DND-41 (cell line): ENCODE measurements around the gene SUPT3H.
A peak's percentile ranks its signal among the peaks of the same experiment; 100 is the strongest.

Source experiments
- ATAC-seq: fragments of 200-7000 bp; cut with Tn5 transposase; 3 replicates; pipeline ENCODE4 v1.9.1; 2021; ENCODE audit warnings: low read depth; ENCODE audit not compliant: insufficient read depth
- DNase-seq: peaks from one replicate; pipeline ENCODE4 v3.0.0-alpha.2; 2020
- H2AFZ ChIP-seq: 2 replicates; pipeline ENCODE4 v1.6.0; 2012; ENCODE audit warnings: low read depth, low read length
- H3K27ac ChIP-seq: 2 replicates; pipeline ENCODE4 v1.5.1; 2012; ENCODE audit warnings: low read length, inconsistent platforms
- H3K27me3 ChIP-seq: fragments of 200-600 bp; sonication (generic); 2 replicates; pipeline ENCODE4 v1.6.0; 2012; ENCODE audit warnings: low read length, mild to moderate bottlenecking, inconsistent platforms; ENCODE audit not compliant: insufficient read depth, poor library complexity
- H3K36me3 ChIP-seq: 2 replicates; pipeline ENCODE4 v1.5.1; 2012; ENCODE audit warnings: low read length, inconsistent platforms; ENCODE audit not compliant: insufficient read depth
- H3K4me1 ChIP-seq: 2 replicates; pipeline ENCODE4 v1.5.1; 2012; ENCODE audit warnings: mild to moderate bottlenecking, low read length; ENCODE audit not compliant: insufficient read depth
- H3K4me2 ChIP-seq: 2 replicates; pipeline ENCODE4 v1.6.0; 2012; ENCODE audit warnings: mild to moderate bottlenecking, moderate library complexity, low read length, inconsistent platforms; ENCODE audit not compliant: insufficient read depth
- H3K4me3 ChIP-seq, 2 experiments: fragments of 200-600 bp in 1 of 2; shearing (Covaris generic) in 1 of 2; 2 replicates each; pipeline ENCODE4 v1.5.1; 2012 to 2016; ENCODE audit warnings: inconsistent platforms in 2 of 2, low read length in 2 of 2, mild to moderate bottlenecking in 2 of 2, low read depth in 1 of 2, moderate library complexity in 1 of 2
- H3K79me2 ChIP-seq: 2 replicates; pipeline ENCODE4 v1.6.0; 2012; ENCODE audit warnings: low read length, inconsistent platforms; ENCODE audit not compliant: insufficient read depth
- H3K9ac ChIP-seq: 2 replicates; pipeline ENCODE4 v1.6.0; 2012; ENCODE audit warnings: low read depth, mild to moderate bottlenecking, inconsistent platforms, low read length, moderate library complexity
- H3K9me3 ChIP-seq: 2 replicates; pipeline ENCODE4 v1.5.1; 2012; ENCODE audit warnings: low read length, moderate library complexity, mild to moderate bottlenecking, inconsistent platforms; ENCODE audit not compliant: insufficient read depth, severe bottlenecking
- H4K20me1 ChIP-seq: 2 replicates; pipeline ENCODE4 v1.6.0; 2012; ENCODE audit warnings: low read length; ENCODE audit not compliant: insufficient read depth
- EZH2 ChIP-seq: IDR thresholded peaks from 3 replicates; pipeline ENCODE4 v1.6.1; 2012; ENCODE audit warnings: borderline replicate concordance, low read depth, mild to moderate bottlenecking, moderate library complexity, low read length, inconsistent platforms; ENCODE audit not compliant: severe bottlenecking
- TF ChIP-seq, protein P1 (sequence below): IDR thresholded peaks from 2 replicates; pipeline ENCODE4 v1.5.1; 2012; ENCODE audit warnings: borderline replicate concordance, low read length, moderate library complexity, mild to moderate bottlenecking; ENCODE audit not compliant: poor library complexity, severe bottlenecking; ENCODE audit errors: extremely low read depth

SUPT3H gene

DNA sequence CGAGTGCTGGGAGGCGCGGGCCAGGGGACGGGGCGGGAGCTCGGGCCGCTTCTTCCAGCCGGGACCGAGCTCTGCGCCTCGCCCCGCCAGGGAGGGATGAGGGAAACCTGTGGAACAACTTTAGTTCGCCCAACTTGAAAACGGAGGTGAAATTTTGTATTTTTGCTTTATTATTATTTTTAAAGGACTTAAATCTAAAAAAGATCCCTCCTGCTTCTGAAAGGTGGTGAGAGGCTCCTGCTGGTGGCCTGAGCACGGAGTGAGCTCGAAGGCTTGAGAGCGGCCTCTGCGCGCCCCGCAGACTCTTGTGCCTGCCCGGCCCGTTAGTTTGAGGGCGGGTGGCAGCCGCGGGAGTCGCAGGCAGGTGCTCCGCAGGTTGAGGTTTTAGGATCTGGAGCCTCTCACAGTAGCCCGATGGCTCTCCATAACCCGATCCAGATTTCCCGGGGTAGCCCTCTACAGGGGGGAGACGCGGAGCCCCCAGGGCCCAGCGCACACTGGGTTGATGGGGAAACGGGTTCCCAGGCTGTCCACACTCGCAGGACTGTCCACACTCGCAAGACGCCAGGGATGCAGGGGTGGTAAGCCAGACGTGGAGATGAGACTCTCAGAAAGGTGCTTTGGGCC, 46.2 kb upstream of the SUPT3H start:
- H3K79me2 ChIP-seq, result peaks cover 43% of the 10 kb centered on the region
- H3K36me3 ChIP-seq, result no peaks in the 10 kb centered on the region; the same call in 1 of the 2 replicates
- no peaks in the 10 kb centered on the region for H3K27me3 ChIP-seq
- H3K4me3 ChIP-seq, result peak overlapping the region in 1 of 2 experiments; percentile 69; a peak in 2 of 4 replicates
- no peak for DNase-seq
- peaks cover 67% of the 10 kb centered on the region for H3K4me1 ChIP-seq
- no peak for ATAC-seq
- peak overlapping the region; percentile 69 for H3K9ac ChIP-seq
- no peaks in the 10 kb centered on the region for H3K9me3 ChIP-seq
- H3K27ac ChIP-seq, result peak overlapping the region; percentile 57
- H2AFZ ChIP-seq, result no peak overlapping the region
- TF ChIP-seq EZH2, result no peak
- TF ChIP-seq, protein P1, sequence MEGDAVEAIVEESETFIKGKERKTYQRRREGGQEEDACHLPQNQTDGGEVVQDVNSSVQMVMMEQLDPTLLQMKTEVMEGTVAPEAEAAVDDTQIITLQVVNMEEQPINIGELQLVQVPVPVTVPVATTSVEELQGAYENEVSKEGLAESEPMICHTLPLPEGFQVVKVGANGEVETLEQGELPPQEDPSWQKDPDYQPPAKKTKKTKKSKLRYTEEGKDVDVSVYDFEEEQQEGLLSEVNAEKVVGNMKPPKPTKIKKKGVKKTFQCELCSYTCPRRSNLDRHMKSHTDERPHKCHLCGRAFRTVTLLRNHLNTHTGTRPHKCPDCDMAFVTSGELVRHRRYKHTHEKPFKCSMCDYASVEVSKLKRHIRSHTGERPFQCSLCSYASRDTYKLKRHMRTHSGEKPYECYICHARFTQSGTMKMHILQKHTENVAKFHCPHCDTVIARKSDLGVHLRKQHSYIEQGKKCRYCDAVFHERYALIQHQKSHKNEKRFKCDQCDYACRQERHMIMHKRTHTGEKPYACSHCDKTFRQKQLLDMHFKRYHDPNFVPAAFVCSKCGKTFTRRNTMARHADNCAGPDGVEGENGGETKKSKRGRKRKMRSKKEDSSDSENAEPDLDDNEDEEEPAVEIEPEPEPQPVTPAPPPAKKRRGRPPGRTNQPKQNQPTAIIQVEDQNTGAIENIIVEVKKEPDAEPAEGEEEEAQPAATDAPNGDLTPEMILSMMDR, result no peak
- H3K4me2 ChIP-seq, result peak overlapping the region; percentile 65
- no peaks in the 10 kb centered on the region for H4K20me1 ChIP-seq

DNA sequence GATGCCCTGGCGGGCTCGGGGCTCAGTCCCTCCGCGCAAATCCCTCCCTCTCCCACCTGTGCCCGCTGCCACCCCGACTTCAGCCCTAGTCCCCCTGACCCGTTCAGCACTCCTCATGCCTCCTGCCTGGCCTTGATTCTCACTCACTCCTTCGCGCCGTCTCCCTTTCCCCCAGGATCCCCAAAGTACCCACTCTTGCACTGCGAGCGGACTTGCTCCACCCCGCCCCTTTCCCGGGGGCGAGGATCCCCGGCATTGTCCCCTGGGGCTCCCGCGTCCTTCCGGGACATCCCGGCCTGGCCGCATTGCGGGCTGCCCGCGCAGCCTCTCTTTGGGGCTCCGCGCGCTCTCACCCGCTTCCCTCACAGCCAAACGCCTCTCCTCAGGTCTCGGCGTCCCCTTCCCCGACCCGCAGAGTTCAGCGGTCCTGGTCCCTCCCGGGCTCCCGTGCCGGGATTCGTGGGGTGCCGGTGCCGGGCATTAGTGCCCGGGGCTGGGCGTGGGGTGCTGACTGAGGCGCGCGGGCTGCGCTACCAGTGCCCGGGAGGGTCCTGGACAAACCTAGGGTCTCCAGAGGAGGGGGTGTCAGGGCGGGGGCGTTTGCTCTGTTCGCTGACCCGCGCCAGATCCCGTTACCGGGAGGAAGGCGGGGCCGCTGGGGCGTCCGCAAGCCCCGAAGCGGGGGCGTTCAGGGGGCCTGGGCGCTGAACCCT, 45.5 kb upstream of the SUPT3H start:
- peak overlapping the region; percentile 87 for H3K27ac ChIP-seq
- H3K36me3 ChIP-seq, result no peaks in the 10 kb centered on the region; the same call in 1 of the 2 replicates
- H3K9ac ChIP-seq, result peak overlapping the region; percentile 69
- peak overlapping the region; percentile 66 to 69; a peak in 3 of 4 replicates for H3K4me3 ChIP-seq
- peaks cover 60% of the 10 kb centered on the region for H3K4me1 ChIP-seq
- H3K27me3 ChIP-seq, result no peaks in the 10 kb centered on the region
- DNase-seq (no peak), ATAC-seq (no peak)
- H3K4me2 ChIP-seq, result peak overlapping the region; percentile 65
- H2AFZ ChIP-seq, result peak overlapping the region; percentile 75
- H3K79me2 ChIP-seq, result peaks cover 43% of the 10 kb centered on the region
- TF ChIP-seq EZH2, result no peak
- TF ChIP-seq, protein P1, result no peak
- no peaks in the 10 kb centered on the region for H3K9me3 ChIP-seq
- no peaks in the 10 kb centered on the region for H4K20me1 ChIP-seq

DNA sequence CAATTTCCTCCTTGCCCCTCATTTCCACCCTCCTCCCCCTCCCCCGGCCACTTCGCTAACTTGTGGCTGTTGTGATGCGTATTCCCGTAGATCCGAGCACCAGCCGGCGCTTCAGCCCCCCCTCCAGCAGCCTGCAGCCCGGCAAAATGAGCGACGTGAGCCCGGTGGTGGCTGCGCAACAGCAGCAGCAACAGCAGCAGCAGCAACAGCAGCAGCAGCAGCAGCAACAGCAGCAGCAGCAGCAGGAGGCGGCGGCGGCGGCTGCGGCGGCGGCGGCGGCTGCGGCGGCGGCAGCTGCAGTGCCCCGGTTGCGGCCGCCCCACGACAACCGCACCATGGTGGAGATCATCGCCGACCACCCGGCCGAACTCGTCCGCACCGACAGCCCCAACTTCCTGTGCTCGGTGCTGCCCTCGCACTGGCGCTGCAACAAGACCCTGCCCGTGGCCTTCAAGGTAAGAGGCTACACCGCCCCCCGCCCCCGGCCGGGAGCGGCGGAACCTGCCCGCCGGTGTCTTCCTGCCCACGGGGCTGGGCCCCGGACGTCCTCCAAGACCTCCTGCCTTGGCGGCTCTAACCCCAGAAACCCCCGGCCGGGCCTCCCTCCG, 44.9 kb upstream of the SUPT3H start:
- peaks cover 43% of the 10 kb centered on the region for H3K79me2 ChIP-seq
- H3K27me3 ChIP-seq, result no peaks in the 10 kb centered on the region

More for the DNA sequence above, 44.9 kb upstream of the SUPT3H start:
- H3K4me2 ChIP-seq, result peak overlapping the region; percentile 65
- peak overlapping the region; percentile 66 to 69; a peak in 3 of 4 replicates for H3K4me3 ChIP-seq
- H3K27ac ChIP-seq, result peak overlapping the region; percentile 87
- peak; percentile 75 for DNase-seq
- no peaks in the 10 kb centered on the region for H4K20me1 ChIP-seq
- no peak for TF ChIP-seq EZH2
- TF ChIP-seq, protein P1, result peak; percentile 15
- H3K4me1 ChIP-seq, result peaks cover 54% of the 10 kb centered on the region
- H3K9me3 ChIP-seq, result no peaks in the 10 kb centered on the region
- H3K36me3 ChIP-seq, result no peaks in the 10 kb centered on the region; the same call in 1 of the 2 replicates
- peak overlapping the region; percentile 75 for H2AFZ ChIP-seq
- peak overlapping the region; percentile 69 for H3K9ac ChIP-seq
- ATAC-seq, result peak; percentile 64
